ENCODE measurements around the gene MAN2A1. TPM values are rescaled to one million over a fixed set of nuclear protein-coding genes. Genes with fewer than 3 reads are reported as not detected.
"Not testable (repeated sequence)": the region's sequence is repeated elsewhere in the genome, so short reads cannot be mapped to it uniquely, and the experiment has no call there.

Gene MAN2A1
- polyA plus RNA-seq, 3 donors = 17.0 to 23.0 (median 20.1) TPM

DNA sequence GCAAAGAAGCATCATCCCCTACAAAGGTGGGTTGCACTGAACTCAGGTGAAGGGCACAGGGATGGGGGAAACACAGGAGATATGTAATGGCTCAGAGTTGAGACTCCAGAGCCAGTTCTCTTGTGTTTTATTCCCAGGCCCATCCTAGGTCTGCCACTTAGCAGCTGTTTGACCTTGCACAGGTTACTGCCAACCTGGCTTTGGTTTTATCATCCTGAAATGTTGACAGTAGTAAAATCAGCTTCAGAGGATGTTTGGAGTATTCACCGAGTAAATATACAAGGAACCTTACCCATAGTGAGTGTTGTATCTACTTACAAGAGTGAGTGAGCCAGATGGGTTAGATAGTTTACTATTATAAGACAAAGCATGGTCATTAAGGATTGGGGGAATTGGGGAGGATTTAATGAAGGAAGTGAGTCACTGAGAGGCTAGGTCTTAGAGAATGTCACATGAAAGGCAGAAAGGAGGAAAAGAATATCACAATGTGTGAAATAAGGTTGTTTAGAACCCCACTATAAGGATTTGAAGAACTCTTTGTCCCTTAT, 141.3 kb downstream of the MAN2A1 start:
- H3K36me3 Mint-ChIP-seq = peaks cover 55 to 59% of the 10 kb centered on the region in 2 donors
- WGBS (ENCODE audit: insufficient coverage) = no CpG with 5 or more reads among the region's 1 CpG

DNA sequence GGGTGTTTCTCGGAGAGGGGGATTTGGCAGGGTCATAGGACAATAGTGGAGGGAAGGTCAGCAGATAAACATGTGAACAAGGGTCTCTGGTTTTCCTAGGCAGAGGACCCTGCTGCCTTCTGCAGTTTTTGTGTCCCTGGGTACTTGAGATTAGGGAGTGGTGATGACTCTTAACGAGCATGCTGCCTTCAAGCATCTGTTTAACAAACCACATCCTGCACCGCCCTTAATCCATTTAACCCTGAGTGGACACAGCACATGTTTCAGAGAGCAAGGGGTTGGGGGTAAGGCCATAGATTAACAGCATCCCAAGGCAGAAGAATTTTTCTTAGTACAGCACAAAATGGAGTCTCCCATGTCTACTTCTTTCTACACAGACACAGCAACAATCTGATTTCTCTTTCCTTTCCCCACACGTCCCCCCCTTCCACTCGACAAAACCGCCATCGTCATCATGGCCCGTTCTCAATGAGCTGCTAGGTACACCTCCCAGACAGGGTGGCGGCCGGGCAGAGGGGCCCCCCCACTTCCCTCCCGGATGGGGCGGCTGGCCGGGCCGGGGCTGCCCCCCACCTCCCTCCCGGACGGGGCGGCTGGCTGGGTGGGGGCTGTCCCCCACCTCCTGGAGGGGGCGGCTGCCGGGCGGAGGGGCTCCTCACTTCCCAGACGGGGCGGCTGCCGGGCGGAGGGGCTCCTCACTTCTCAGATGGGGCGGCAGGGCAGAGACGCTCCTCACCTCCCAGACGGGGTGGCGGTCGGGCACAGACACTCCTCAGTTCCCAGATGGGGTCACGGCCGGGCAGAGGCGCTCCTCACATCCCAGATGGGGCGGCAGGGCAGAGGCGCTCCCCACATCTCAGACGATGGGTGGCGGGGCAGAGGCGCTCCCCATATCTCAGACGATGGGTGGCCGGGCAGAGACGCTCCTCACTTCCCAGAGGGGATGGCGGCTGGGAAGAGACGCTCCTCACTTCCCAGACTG, 142.8 kb downstream of the MAN2A1 start:
- H3K4me3 Mint-ChIP-seq; H3K27ac ChIP-seq (ENCODE audit: low read depth in 1 of 2, low read length in 2 of 2); H3K4me1 ChIP-seq (ENCODE audit: control insufficient read depth in 1 of 2, insufficient read depth in 2 of 2, low read length in 2 of 2); H3K9me3 Mint-ChIP-seq; H3K4me1 Mint-ChIP-seq; intact Hi-C loops (cut with micrococcal nuclease); DNase-seq; H4K20me1 ChIP-seq (ENCODE audit: insufficient read depth, low read length); H3K9me3 ChIP-seq (replicated peaks in 1 of 2; ENCODE audit: control insufficient read depth in 1 of 2, insufficient read depth in 1 of 2, low read length in 2 of 2); H3K79me2 ChIP-seq (ENCODE audit: insufficient read depth, low read length); H3K27me3 ChIP-seq (ENCODE audit: control insufficient read depth in 2 of 2, insufficient read depth in 2 of 2, low read length in 2 of 2); H3K27me3 Mint-ChIP-seq (ENCODE audit: low read depth in 3 of 3); H3K4me2 ChIP-seq (replicated peaks; ENCODE audit: extremely low read depth, low read length, poor library complexity, severe bottlenecking); H3K9ac ChIP-seq (ENCODE audit: insufficient read depth, low read length, poor library complexity, severe bottlenecking); H2AFZ ChIP-seq (ENCODE audit: insufficient read depth, low read depth, low read length, poor library complexity, severe bottlenecking); H3K4me3 ChIP-seq (replicated peaks in 1 of 3; ENCODE audit: low read depth in 2 of 3, low read length in 3 of 3): not testable (repeated sequence)
- peak overlapping the region in 1 of 7 donors; percentile 61 for H3K27ac Mint-ChIP-seq
- H3K36me3 ChIP-seq (replicated peaks in 1 of 2; ENCODE audit: control insufficient read depth in 1 of 2, insufficient read depth in 2 of 2, low read length in 2 of 2) = peaks cover 10 to 78% of the 10 kb centered on the region in 2 donors
- 98% methylated on average over 21 of the region's 42 CpGs for WGBS (ENCODE audit: insufficient coverage)
- peaks cover 54 to 62% of the 10 kb centered on the region in 2 donors for H3K36me3 Mint-ChIP-seq

More for the DNA sequence above, 141.3 kb downstream of the MAN2A1 start:
- H3K4me1 ChIP-seq (ENCODE audit: control insufficient read depth in 1 of 2, insufficient read depth in 2 of 2, low read length in 2 of 2) = no peaks in the 10 kb centered on the region
- H4K20me1 ChIP-seq (ENCODE audit: insufficient read depth, low read length) = no peaks in the 10 kb centered on the region
- Mint-ChIP-seq H3K9me3 (peaks cover 0 to 6% (median 3%) of the 10 kb centered on the region in 7 donors), H3K4me1 (no peaks in the 10 kb centered on the region), H3K27me3 (ENCODE audit: low read depth in 3 of 3) (no peaks in the 10 kb centered on the region), H3K4me3 (no peak overlapping the region), H3K27ac (no peak overlapping the region)
- peaks cover 12 to 78% of the 10 kb centered on the region in 2 donors for H3K36me3 ChIP-seq (replicated peaks in 1 of 2; ENCODE audit: control insufficient read depth in 1 of 2, insufficient read depth in 2 of 2, low read length in 2 of 2)
- H3K79me2 ChIP-seq (ENCODE audit: insufficient read depth, low read length) = no peaks in the 10 kb centered on the region
- no peaks in the 10 kb centered on the region for H3K27me3 ChIP-seq (ENCODE audit: control insufficient read depth in 2 of 2, insufficient read depth in 2 of 2, low read length in 2 of 2)
- no peak overlapping the region for H3K4me2 ChIP-seq (replicated peaks; ENCODE audit: extremely low read depth, low read length, poor library complexity, severe bottlenecking)
- no peak overlapping the region for H2AFZ ChIP-seq (ENCODE audit: insufficient read depth, low read depth, low read length, poor library complexity, severe bottlenecking)
- no peaks in the 10 kb centered on the region for H3K9me3 ChIP-seq (replicated peaks in 1 of 2; ENCODE audit: control insufficient read depth in 1 of 2, insufficient read depth in 1 of 2, low read length in 2 of 2)
- no peak overlapping the region for H3K4me3 ChIP-seq (replicated peaks in 1 of 3; ENCODE audit: low read depth in 2 of 3, low read length in 3 of 3)
- DNase-seq = no peak
- no peak overlapping the region for H3K27ac ChIP-seq (ENCODE audit: low read depth in 1 of 2, low read length in 2 of 2)
- intact Hi-C loops (cut with micrococcal nuclease) = no loop called here
- TF ChIP-seq, protein P1, sequence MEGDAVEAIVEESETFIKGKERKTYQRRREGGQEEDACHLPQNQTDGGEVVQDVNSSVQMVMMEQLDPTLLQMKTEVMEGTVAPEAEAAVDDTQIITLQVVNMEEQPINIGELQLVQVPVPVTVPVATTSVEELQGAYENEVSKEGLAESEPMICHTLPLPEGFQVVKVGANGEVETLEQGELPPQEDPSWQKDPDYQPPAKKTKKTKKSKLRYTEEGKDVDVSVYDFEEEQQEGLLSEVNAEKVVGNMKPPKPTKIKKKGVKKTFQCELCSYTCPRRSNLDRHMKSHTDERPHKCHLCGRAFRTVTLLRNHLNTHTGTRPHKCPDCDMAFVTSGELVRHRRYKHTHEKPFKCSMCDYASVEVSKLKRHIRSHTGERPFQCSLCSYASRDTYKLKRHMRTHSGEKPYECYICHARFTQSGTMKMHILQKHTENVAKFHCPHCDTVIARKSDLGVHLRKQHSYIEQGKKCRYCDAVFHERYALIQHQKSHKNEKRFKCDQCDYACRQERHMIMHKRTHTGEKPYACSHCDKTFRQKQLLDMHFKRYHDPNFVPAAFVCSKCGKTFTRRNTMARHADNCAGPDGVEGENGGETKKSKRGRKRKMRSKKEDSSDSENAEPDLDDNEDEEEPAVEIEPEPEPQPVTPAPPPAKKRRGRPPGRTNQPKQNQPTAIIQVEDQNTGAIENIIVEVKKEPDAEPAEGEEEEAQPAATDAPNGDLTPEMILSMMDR (IDR thresholded peaks at IDR 0.05) = no peak
- no peak overlapping the region for H3K9ac ChIP-seq (ENCODE audit: insufficient read depth, low read length, poor library complexity, severe bottlenecking)
